H1 (cell line): ENCODE results near the gene INF2. TPM values are rescaled to one million over a fixed set of nuclear protein-coding genes. Genes with fewer than 3 reads are reported as not detected.

Experiments
- ASH2L ChIP-seq: fragments of 200-600, 300-600 bp; sonication (generic); IDR thresholded peaks from one replicate; pipeline ENCODE4 v1.7.1; 2017; ENCODE audit warnings: low read length
- JUND ChIP-seq: IDR thresholded peaks from 2 replicates; pipeline ENCODE4 v1.6.1; 2011; ENCODE audit warnings: mild to moderate bottlenecking, improper control_type of control experiment, low read length
- POLR2A ChIP-seq, 2 experiments: IDR thresholded peaks; 1 replicate in 1 of 2; 2 replicates in 1 of 2; pipeline ENCODE4 v1.6.1; 2011; ENCODE audit warnings: low read depth in 2 of 2, low read length in 2 of 2, mild to moderate bottlenecking in 2 of 2; ENCODE audit errors: control extremely low read depth in 1 of 2
- RXRA ChIP-seq: IDR thresholded peaks from 2 replicates; pipeline ENCODE4 v1.6.1; 2011; ENCODE audit warnings: low read depth, mild to moderate bottlenecking, low read length, moderate library complexity; ENCODE audit not compliant: insufficient read depth
- SP4 ChIP-seq: IDR thresholded peaks from 2 replicates; pipeline ENCODE4 v1.6.1; 2012; ENCODE audit warnings: low read length, inconsistent platforms
- YY1 ChIP-seq: IDR thresholded peaks from 2 replicates; pipeline ENCODE4 v1.6.1; 2011; ENCODE audit warnings: low read depth, mild to moderate bottlenecking, low read length
- polyA plus RNA-seq, 7 experiments: library from polyadenylated mRNA; depleted of rRNA in 3 of 7; stranded (reverse) in 5 of 7; unstranded in 2 of 7; fragments of >200 nt in 5 of 7; fragments of 200-250 nt in 2 of 7; gene quantifications; 1 replicate in 5 of 7; 2 replicates in 1 of 7; 4 replicates in 1 of 7; pipeline versions ENCODE4 v1.2.1 to v1.2.3, GENCODE V29; 2011 to 2013; ENCODE audit warnings: missing spikeins in 2 of 7, mixed read lengths in 2 of 7
- total RNA-seq: library from RNA; stranded (reverse); fragmentation: NEBNext Ultra II Directional; extraction: Animal tissue kit (Norgen Biotek cat#: 25700); gene quantifications from 2 replicates; pipeline ENCODE4 v1.2.1, GENCODE V29; 2021
- TF ChIP-seq, protein P1 (sequence below): IDR thresholded peaks from 2 replicates; pipeline ENCODE4 v1.6.1; 2011; ENCODE audit warnings: low read depth, mild to moderate bottlenecking, low read length; ENCODE audit not compliant: insufficient read depth

Gene INF2
- total and polyA plus RNA-seq, 2 of the 8 experiments (the other 6 are each of a cell fraction or from before 2014, with no cell fraction given), result 29.1 to 59.5 TPM

DNA sequence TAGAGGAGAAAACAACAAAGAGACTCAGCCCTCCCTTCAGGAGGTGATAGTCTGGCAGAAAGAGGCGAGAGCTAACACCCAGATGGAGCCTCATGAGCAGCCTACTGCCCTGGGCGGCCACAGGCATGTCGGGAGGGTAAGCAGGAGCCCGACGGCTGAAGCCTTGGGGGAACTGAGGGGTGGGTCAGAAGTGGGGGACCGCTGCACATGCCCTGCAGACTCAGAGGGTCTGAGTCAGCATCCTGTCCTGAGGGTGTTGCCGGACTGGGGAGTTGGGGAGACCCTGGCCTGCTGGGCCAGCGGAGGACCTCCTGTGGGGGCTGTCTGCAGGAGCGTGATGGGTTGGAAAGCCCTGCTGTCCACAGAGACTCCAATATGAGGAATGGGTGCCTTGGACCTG is 15.9 kb upstream of the INF2 start (continued):
- no peak for TF ChIP-seq RXRA
- no peak for TF ChIP-seq ASH2L
- no peak for TF ChIP-seq JUND
- no peak for TF ChIP-seq POLR2A (IDR thresholded peaks at IDR 0.05; ENCODE audit: control extremely low read depth in 1 of 2, low read depth in 2 of 2, low read length in 2 of 2)
- TF ChIP-seq, protein P1, sequence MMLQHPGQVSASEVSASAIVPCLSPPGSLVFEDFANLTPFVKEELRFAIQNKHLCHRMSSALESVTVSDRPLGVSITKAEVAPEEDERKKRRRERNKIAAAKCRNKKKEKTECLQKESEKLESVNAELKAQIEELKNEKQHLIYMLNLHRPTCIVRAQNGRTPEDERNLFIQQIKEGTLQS, result no peak
- TF ChIP-seq YY1, result no peak
- TF ChIP-seq SP4, result no peak
